Osteocyte (in vitro differentiated cells): ENCODE data around the gene ARHGAP31. TPM values are rescaled to one million over a fixed set of nuclear protein-coding genes. Genes with fewer than 3 reads are reported as not detected.

Experiments
- DNase-seq: peaks from one replicate; pipeline ENCODE4 v3.0.0; 2021; ENCODE audit warnings: mixed read lengths; ENCODE audit not compliant: unreplicated experiment; ENCODE audit errors: extremely low spot score
- H3K27ac Mint-ChIP-seq: one replicate; pipeline ENCODE4 v1.8.0; 2021; ENCODE audit warnings: mild to moderate bottlenecking, mixed read lengths; ENCODE audit not compliant: unreplicated experiment
- H3K27me3 Mint-ChIP-seq: one replicate; pipeline ENCODE4 v1.8.0; 2021; ENCODE audit warnings: mixed read lengths; ENCODE audit not compliant: unreplicated experiment
- H3K36me3 Mint-ChIP-seq: one replicate; pipeline ENCODE4 v1.8.0; 2021; ENCODE audit warnings: mixed read lengths; ENCODE audit not compliant: unreplicated experiment
- H3K4me1 Mint-ChIP-seq: one replicate; pipeline ENCODE4 v1.8.0; 2021; ENCODE audit warnings: mixed read lengths; ENCODE audit not compliant: unreplicated experiment
- H3K4me3 Mint-ChIP-seq: one replicate; pipeline ENCODE4 v1.8.0; 2021; ENCODE audit warnings: mild to moderate bottlenecking, moderate library complexity, mixed read lengths; ENCODE audit not compliant: unreplicated experiment
- H3K9me3 Mint-ChIP-seq: one replicate; pipeline ENCODE4 v1.8.0; 2021; ENCODE audit warnings: mixed read lengths; ENCODE audit not compliant: unreplicated experiment
- total RNA-seq: library from RNA; stranded (reverse); gene quantifications from 2 replicates; pipeline ENCODE4 v1.2.1, GENCODE V29; 2021
- TF ChIP-seq, protein P1 (sequence below): fragments of 200-600 bp; sonication (generic); IDR thresholded peaks from 2 replicates; pipeline ENCODE4 v1.5.0; 2021; ENCODE audit warnings: antibody characterized with exemption, mild to moderate bottlenecking, moderate library complexity

The ARHGAP31 gene
- total RNA-seq, 1 donor from 2014 or later: 49.7 TPM

DNA sequence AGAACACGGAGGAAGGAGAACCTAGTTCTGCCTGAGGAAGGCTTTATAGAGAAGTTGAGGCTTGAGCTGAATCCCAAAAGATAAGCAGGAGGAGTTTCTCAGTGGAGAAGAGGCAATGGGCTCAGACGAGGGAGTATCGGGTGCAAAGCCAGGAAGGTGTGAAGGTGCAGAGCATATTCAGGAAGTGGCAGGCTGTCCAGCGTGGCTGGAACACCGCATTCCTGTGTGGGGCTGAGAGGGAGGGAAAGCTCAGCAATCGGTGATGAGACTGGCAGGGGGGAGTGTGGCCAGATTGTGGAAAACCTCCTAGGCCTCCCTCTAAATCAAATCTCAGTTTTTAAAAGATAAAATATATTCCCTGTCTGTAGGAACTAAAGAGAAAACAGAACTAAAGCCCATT lies 63.0 kb downstream of the ARHGAP31 start:
- Mint-ChIP-seq H3K27me3 (no peaks in the 10 kb centered on the region), H3K9me3 (no peaks in the 10 kb centered on the region), H3K4me3 (no peak overlapping the region), H3K36me3 (no peaks in the 10 kb centered on the region), H3K27ac (no peak overlapping the region), H3K4me1 (peaks cover 49% of the 10 kb centered on the region)
- TF ChIP-seq, protein P1, sequence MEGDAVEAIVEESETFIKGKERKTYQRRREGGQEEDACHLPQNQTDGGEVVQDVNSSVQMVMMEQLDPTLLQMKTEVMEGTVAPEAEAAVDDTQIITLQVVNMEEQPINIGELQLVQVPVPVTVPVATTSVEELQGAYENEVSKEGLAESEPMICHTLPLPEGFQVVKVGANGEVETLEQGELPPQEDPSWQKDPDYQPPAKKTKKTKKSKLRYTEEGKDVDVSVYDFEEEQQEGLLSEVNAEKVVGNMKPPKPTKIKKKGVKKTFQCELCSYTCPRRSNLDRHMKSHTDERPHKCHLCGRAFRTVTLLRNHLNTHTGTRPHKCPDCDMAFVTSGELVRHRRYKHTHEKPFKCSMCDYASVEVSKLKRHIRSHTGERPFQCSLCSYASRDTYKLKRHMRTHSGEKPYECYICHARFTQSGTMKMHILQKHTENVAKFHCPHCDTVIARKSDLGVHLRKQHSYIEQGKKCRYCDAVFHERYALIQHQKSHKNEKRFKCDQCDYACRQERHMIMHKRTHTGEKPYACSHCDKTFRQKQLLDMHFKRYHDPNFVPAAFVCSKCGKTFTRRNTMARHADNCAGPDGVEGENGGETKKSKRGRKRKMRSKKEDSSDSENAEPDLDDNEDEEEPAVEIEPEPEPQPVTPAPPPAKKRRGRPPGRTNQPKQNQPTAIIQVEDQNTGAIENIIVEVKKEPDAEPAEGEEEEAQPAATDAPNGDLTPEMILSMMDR: no peak
- DNase-seq: no peak

DNA sequence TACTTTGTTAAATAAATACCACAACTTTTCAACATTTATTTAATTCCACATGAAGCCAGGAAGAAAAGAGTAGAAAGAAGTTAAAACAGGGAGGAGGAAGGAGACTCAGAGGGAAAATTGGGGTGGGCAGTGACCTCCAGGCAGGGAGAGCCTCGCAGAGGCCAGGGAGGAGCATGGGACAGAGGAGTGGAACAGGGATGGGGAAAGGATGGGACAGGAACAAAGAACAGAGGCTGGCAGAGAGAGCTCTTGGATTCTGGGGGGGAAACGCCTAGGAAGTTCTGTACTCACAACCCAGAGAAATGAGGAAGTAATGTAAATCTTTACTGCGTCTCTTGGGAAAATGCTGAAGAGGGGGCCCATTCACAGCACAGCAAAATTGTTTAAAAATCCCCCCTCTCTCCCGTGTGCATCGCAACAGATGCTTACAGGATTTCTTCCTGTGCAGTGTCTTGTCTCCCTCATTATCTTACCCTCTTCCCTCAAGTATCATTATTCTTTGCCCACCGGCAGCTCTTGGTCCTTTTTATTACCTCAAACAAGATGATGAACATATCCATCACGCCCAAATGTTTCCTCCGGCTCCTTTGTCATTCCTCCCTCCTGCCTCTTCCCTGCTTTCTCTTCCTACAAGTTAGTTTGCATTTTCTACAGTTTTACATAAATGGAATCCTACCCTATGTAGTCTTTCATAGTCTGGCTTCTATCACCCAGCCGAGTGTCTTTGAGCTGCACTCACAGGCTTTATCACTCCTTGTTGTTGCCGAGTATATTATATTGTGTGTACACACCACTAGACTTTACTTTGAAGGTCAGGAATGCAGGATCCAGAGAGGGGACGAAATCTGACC lies 65.5 kb downstream of the ARHGAP31 start:
- TF ChIP-seq, protein P1: no peak
- Mint-ChIP-seq H3K9me3 (no peaks in the 10 kb centered on the region), H3K4me3 (no peak overlapping the region), H3K27me3 (no peaks in the 10 kb centered on the region), H3K36me3 (peaks cover 2% of the 10 kb centered on the region), H3K27ac (peak overlapping the region; percentile 54), H3K4me1 (peaks cover 35% of the 10 kb centered on the region)
- no peak for DNase-seq

DNA sequence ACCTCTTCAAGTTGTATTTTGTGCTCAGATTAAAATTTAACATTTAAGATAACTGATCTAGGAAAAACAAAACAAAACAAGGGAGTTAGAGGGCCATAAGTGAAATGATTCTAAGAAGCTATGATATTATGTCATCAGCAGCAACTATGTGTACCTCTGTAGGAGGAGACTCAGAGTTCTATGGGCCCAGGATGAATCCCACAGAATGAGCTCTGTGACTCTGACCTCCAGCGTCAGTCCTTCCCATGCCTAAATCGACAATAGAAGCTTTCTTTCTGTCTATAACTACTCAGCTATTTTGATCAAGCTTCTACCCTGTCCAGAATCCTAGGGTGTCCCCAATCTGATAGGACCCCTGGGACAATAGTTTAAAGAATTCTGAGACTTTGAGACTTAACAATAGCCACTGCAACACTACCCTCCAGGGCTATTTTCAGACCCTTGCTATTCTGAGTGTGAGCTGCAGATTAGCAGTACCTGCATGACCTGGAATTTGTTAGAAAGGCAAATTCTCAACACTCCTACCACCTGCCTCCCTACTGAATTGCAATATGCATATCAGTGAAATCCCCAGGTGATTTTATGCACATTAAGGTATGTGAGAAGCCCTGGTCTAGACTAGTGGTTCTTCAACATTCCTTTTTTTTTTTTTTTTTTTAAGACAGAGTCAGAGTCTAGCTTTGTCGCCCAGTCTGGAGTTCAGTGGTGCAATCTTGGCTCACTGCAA lies 66.7 kb downstream of the ARHGAP31 start:
- DNase-seq: no peak
- Mint-ChIP-seq H3K4me1 (peaks cover 36% of the 10 kb centered on the region), H3K9me3 (no peaks in the 10 kb centered on the region), H3K27me3 (no peaks in the 10 kb centered on the region), H3K27ac (no peak overlapping the region), H3K4me3 (no peak overlapping the region), H3K36me3 (peaks cover 5% of the 10 kb centered on the region)
- TF ChIP-seq, protein P1: no peak

DNA sequence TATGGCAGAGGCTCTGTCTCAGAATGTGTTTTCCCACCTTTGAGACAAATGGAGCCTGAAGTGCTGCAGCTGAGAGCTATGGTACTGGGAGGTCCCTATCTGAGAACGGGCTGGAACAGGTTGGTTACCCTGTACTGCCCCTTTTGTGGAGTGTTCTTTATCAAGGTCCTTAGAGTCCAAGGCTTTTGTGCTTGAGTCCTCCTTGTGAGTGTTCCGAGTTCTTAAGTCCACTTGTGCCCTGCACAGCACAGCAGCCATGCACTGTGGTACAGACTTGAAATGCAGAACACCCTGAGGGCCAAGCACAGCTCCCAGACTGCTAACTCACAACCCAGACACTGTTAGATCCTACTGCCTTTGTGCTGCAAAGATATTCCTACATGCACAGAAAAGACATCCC lies 67.8 kb downstream of the ARHGAP31 start:
- no peaks in the 10 kb centered on the region for H3K9me3 Mint-ChIP-seq
- H3K4me1 Mint-ChIP-seq: peaks cover 35% of the 10 kb centered on the region
- no peak overlapping the region for H3K27ac Mint-ChIP-seq
- DNase-seq: no peak
- no peak overlapping the region for H3K4me3 Mint-ChIP-seq
- no peaks in the 10 kb centered on the region for H3K27me3 Mint-ChIP-seq
- TF ChIP-seq, protein P1: no peak
- H3K36me3 Mint-ChIP-seq: peaks cover 5% of the 10 kb centered on the region
